Left ventricle myocardium inferior (tissue), 1 donor: Measurements from ENCODE around the gene ITCH. TPM values are rescaled to one million over a fixed set of nuclear protein-coding genes. Genes with fewer than 3 reads are reported as not detected.

Source experiments
- DNase-seq: peaks from one replicate; pipeline ENCODE4 v3.0.0-alpha.2; 2020
- H3K27ac ChIP-seq: fragments of 200-600 bp; replicated peaks from 2 replicates; pipeline ENCODE4 v1.8.0; 2021
- H3K27me3 ChIP-seq: fragments of 200-600 bp; 2 replicates; pipeline ENCODE4 v1.8.0; 2021; ENCODE audit warnings: low read depth
- H3K36me3 ChIP-seq: fragments of 200-600 bp; 2 replicates; pipeline ENCODE4 v1.8.0; 2021
- H3K4me1 ChIP-seq: fragments of 200-600 bp; 2 replicates; pipeline ENCODE4 v1.8.0; 2021
- H3K4me3 ChIP-seq: fragments of 200-600 bp; 2 replicates; pipeline ENCODE4 v1.8.0; 2021; ENCODE audit warnings: mild to moderate bottlenecking, moderate library complexity
- H3K9me3 ChIP-seq: fragments of 200-600 bp; replicated peaks from 2 replicates; pipeline ENCODE4 v1.8.0; 2021
- intact Hi-C: fragments of 100-400 bp; cut with micrococcal nuclease; formaldehyde crosslinking; loops from one replicate; pipeline ENCODE4 v1.11.0; 2022
- total RNA-seq: library from RNA; stranded (reverse); fragmentation: NEBNext Ultra II Directional; extraction: Animal tissue kit (Norgen Biotek cat#: 25700); gene quantifications from one replicate; pipeline ENCODE4 v1.2.1, GENCODE V29; 2021
- TF ChIP-seq, protein P1 (sequence below): fragments of 200-600 bp; IDR thresholded peaks from 2 replicates; pipeline ENCODE4 v1.8.0; 2021; ENCODE audit warnings: antibody characterized with exemption, mild to moderate bottlenecking, borderline replicate concordance
- donor health status: DM: no; HTN: yes; CAD: no; lungs with severe emphysema.

Gene ITCH
- total RNA-seq, 1 donor from 2014 or later = 40.1 TPM

DNA sequence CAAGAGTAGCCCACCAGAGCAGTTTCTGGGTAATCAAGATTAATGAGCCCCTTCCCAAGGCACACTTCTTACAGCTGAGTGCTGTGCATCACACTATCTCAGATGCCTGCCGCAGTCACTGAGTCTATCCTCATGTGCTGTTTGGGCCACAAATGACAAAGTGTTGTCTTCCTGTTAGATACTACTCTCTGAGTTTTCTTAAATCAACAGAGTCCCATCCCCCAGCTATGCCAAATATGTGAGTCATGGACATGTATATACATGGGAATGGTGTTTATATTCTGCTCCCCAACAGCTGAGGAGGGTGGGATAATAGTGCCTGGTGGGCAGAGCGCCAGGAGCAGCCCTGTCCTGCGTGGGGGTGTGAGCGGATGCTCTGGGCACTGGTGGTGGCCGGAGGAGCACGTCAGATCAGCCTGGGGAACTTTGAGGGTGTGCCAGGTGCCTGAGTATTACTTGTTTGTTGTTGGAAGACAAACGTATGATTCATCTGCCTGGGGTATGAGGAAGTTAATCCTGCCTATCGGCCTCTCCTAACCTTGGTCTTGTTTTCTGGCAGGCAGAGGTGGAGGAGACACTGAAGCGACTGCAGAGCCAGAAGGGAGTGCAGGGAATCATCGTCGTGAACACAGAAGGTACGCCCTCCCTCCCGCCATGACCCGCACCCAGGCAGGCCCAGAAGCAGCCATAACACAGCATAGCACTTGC lies 162.8 kb downstream of the ITCH start:
- no peaks in the 10 kb centered on the region for H3K9me3 ChIP-seq
- TF ChIP-seq, protein P1, sequence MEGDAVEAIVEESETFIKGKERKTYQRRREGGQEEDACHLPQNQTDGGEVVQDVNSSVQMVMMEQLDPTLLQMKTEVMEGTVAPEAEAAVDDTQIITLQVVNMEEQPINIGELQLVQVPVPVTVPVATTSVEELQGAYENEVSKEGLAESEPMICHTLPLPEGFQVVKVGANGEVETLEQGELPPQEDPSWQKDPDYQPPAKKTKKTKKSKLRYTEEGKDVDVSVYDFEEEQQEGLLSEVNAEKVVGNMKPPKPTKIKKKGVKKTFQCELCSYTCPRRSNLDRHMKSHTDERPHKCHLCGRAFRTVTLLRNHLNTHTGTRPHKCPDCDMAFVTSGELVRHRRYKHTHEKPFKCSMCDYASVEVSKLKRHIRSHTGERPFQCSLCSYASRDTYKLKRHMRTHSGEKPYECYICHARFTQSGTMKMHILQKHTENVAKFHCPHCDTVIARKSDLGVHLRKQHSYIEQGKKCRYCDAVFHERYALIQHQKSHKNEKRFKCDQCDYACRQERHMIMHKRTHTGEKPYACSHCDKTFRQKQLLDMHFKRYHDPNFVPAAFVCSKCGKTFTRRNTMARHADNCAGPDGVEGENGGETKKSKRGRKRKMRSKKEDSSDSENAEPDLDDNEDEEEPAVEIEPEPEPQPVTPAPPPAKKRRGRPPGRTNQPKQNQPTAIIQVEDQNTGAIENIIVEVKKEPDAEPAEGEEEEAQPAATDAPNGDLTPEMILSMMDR = no peak
- H3K27ac ChIP-seq = peak overlapping the region; percentile 72
- H3K4me1 ChIP-seq = peaks cover 90% of the 10 kb centered on the region
- intact Hi-C loops = no loop called here
- H3K4me3 ChIP-seq = peak overlapping the region; percentile 8
- no peaks in the 10 kb centered on the region for H3K27me3 ChIP-seq
- DNase-seq = peak; percentile 54
- peaks cover 37% of the 10 kb centered on the region for H3K36me3 ChIP-seq

DNA sequence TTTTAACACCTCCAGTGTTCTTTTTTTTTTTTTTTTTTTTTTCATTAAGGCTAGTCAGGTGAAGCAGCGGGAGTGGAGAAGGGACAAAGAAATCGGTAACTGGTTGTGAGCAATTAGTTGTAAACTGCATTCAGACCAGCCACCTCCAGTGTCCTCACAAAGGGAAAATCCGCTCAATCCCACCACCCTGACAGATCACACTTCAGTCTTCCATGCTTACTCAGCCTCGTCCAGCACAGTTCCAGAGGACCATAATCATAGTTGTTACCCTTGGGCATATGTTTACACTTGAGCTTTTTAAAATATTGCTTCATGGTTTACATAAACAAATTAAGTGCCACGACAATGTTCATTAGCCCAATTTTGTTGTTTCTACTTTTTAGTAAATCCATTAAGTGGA lies 163.4 kb downstream of the ITCH start:
- Histone ChIP-seq H3K4me1 (peaks cover 94% of the 10 kb centered on the region), H3K27me3 (no peaks in the 10 kb centered on the region), H3K4me3 (peak overlapping the region; percentile 8), H3K36me3 (peaks cover 38% of the 10 kb centered on the region), H3K9me3 (no peaks in the 10 kb centered on the region), H3K27ac (peak overlapping the region; percentile 72)
- no peak for DNase-seq
- intact Hi-C loops = no loop called here
- TF ChIP-seq, protein P1 = no peak

DNA sequence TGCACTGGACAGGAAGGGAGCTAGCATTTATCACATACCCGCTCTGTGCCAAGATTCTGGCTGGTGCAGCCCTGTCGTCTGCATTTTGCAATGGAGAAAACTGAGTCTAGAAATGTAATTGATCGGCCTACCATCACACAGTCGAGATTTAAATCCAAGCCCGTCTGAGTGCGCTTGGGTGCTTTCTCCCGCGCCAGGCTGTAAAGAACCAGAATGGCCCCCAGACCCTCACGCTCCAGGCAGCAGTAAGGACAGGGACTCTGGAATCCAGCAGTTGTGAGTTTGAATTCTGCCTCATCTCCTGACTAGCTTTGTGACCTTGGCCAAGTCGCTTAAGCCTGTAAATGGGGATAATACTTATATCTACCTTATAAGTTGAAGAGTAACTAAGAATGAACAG lies 163.9 kb downstream of the ITCH start:
- H3K36me3 ChIP-seq = peaks cover 44% of the 10 kb centered on the region
- peak overlapping the region; percentile 8 for H3K4me3 ChIP-seq
- H3K27ac ChIP-seq = peak overlapping the region; percentile 72
- DNase-seq = no peak
- TF ChIP-seq, protein P1 = no peak
- H3K4me1 ChIP-seq = peaks cover 96% of the 10 kb centered on the region
- intact Hi-C loops = no loop called here
- no peaks in the 10 kb centered on the region for H3K27me3 ChIP-seq
- H3K9me3 ChIP-seq = no peaks in the 10 kb centered on the region

DNA sequence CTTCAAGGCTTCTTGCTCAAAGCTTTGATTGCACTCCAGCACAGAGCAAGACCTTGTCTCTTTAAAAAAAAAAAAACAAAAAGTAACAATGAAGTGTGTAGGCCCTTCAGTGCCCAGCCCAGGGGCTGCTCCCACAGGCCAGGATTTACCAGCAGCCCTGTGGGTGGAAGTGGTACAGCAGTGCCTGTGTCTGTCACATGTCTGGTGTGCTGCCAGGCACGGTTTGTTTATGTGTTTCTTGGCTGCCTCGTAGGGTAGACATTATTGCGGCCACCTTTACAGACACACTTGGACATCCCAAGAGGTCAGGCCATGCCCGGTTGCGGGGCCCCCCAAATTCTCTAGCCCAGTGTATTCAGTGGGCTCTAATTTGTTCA lies 165.8 kb downstream of the ITCH start:
- Histone ChIP-seq H3K4me1 (peaks cover 92% of the 10 kb centered on the region), H3K27ac (peak overlapping the region; percentile 39), H3K4me3 (no peak overlapping the region), H3K9me3 (no peaks in the 10 kb centered on the region), H3K36me3 (peaks cover 61% of the 10 kb centered on the region), H3K27me3 (no peaks in the 10 kb centered on the region)
- DNase-seq = peak; percentile 74
- intact Hi-C loops = no loop called here
- TF ChIP-seq, protein P1 = peak; percentile 49

DNA sequence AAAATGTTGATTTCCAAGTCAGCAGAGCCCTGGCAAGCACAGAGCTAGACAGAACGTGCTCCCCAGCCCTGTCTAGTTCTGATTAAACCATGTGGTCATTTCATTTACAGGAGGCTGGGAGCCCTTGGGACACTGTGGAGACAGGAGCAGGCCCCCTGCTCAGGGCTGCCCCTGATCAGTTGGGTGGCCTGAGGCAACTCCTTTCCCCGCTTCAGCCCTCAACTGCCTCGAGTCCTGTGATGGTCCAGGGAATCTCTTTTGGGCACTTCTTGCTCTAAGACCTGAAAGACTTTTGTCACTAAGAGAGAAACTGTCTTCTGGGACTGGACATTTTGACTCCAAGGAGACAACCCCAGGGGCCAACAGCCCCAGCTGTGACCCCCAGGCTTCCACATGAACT lies 166.7 kb downstream of the ITCH start:
- Histone ChIP-seq H3K36me3 (peaks cover 70% of the 10 kb centered on the region), H3K27me3 (no peaks in the 10 kb centered on the region), H3K4me3 (no peak overlapping the region), H3K27ac (peak overlapping the region; percentile 39), H3K9me3 (no peaks in the 10 kb centered on the region), H3K4me1 (peaks cover 84% of the 10 kb centered on the region)
- DNase-seq = no peak
- intact Hi-C loops = no loop called here
- TF ChIP-seq, protein P1 = no peak
